Hepatocyte (in vitro differentiated cells): ENCODE results near the gene FKTN.

ENCODE experiments used
- CTCF ChIP-seq: fragments of 200-600 bp; sonication (generic); IDR thresholded peaks from 2 replicates; pipeline ENCODE4 v1.5.1; 2016; ENCODE audit warnings: antibody characterized with exemption, mild to moderate bottlenecking; ENCODE audit not compliant: poor library complexity
- EZH2 ChIP-seq: fragments of 200-600 bp; sonication (generic); IDR thresholded peaks from 2 replicates; pipeline ENCODE4 v1.6.1; 2016; ENCODE audit warnings: antibody characterized with exemption, mild to moderate bottlenecking, borderline replicate concordance
- EZH2phosphoT487 ChIP-seq: fragments of 200-600 bp; sonication (generic); IDR thresholded peaks from one replicate; pipeline ENCODE4 v1.6.1; 2018; ENCODE audit warnings: antibody characterized with exemption, mild to moderate bottlenecking, low read depth, moderate library complexity; ENCODE audit not compliant: unreplicated experiment, severe bottlenecking

GRCh38 chr9:105643795-105644194, 85.9 kb downstream of the FKTN start:
- TF ChIP-seq CTCF: no peak
- no peak for TF ChIP-seq EZH2
- no peak for TF ChIP-seq EZH2phosphoT487
